GM18867 (cell line): Measurements from ENCODE around the gene NXN.
A peak's percentile ranks its signal among the peaks of the same experiment; 100 is the strongest.
"Not testable (repeated sequence)": the region's sequence is repeated elsewhere in the genome, so short reads cannot be mapped to it uniquely, and the experiment has no call there.

Experiments used
- ATAC-seq: cut with Tn5 transposase; IDR thresholded peaks from one replicate; pipeline ENCODE4 v1.9.1; 2021; ENCODE audit warnings: mild to moderate bottlenecking, moderate library complexity; ENCODE audit not compliant: unreplicated experiment

The NXN gene

GRCh38 chr17:981292-981658 lies 1.7 kb upstream of the NXN start:
- no peak for ATAC-seq

- ATAC-seq = peak; percentile 48
Measured at GRCh38 chr17:980406-981291, 1.1 kb upstream of the NXN start.

- no peak for ATAC-seq
Measured at GRCh38 chr17:979212-979538, 401 bp downstream of the NXN start.

GRCh38 chr17:978103-979093 lies 1.2 kb downstream of the NXN start:
- no peak for ATAC-seq

- ATAC-seq = no peak
Measured at GRCh38 chr17:977166-977565, 2.4 kb downstream of the NXN start.

GRCh38 chr17:976312-976711 lies 3.3 kb downstream of the NXN start:
- ATAC-seq = no peak

GRCh38 chr17:975371-975915 lies 4.1 kb downstream of the NXN start:
- no peak for ATAC-seq

GRCh38 chr17:974778-975177 lies 4.8 kb downstream of the NXN start:
- ATAC-seq = not testable (repeated sequence)

- no peak for ATAC-seq
Measured at GRCh38 chr17:973053-973452, 6.5 kb downstream of the NXN start.

- not testable (repeated sequence) for ATAC-seq
Measured at GRCh38 chr17:971861-972260, 7.7 kb downstream of the NXN start.

GRCh38 chr17:970364-970763 lies 9.2 kb downstream of the NXN start:
- no peak for ATAC-seq

GRCh38 chr17:969811-970355 lies 9.7 kb downstream of the NXN start:
- no peak for ATAC-seq

GRCh38 chr17:968812-969730 lies 10.5 kb downstream of the NXN start:
- no peak for ATAC-seq

GRCh38 chr17:967122-967521 lies 12.5 kb downstream of the NXN start:
- no peak for ATAC-seq

GRCh38 chr17:965311-965989 lies 14.1 kb downstream of the NXN start:
- ATAC-seq = no peak

- ATAC-seq = no peak
Measured at GRCh38 chr17:964876-965275, 14.7 kb downstream of the NXN start.

- no peak for ATAC-seq
Measured at GRCh38 chr17:962670-963069, 16.9 kb downstream of the NXN start.

- ATAC-seq = no peak
Measured at GRCh38 chr17:962166-962565, 17.4 kb downstream of the NXN start.

- ATAC-seq = no peak
Measured at GRCh38 chr17:958712-959451, 20.7 kb downstream of the NXN start.
